Measurements from ENCODE around the gene PDE7B. TPM values are rescaled to one million over a fixed set of nuclear protein-coding genes. Genes with fewer than 3 reads are reported as not detected.

PDE7B gene
- total and polyA plus RNA-seq, 2 of the 8 experiments (the other 6 are each of a cell fraction or from before 2014, with no cell fraction given): not detected

DNA sequence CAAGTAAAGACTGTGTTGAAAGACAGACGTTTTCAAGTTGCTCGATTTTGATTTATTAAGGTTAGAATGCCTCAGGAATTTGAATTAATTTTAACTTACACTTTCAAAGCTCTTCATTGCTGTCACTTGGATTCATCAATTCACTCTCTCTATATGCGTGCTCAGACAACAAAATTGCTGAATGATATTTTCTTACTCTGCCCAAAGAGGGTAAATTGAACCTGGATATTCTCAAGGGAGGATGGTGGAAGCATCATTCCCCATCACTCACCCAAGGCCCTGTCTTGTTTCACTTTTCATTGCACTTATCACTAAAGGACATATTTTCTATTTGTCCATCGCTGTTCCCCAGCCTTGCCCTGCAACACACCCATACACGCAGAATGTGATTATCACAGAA lies 102.3 kb downstream of the PDE7B start (continued):
- TF ChIP-seq SIX5 (IDR thresholded peaks at IDR 0.05; ENCODE audit: low read depth, low read length): no peak
- TF ChIP-seq CBX8 (IDR thresholded peaks at IDR 0.05; ENCODE audit: borderline replicate concordance, low read depth, low read length): no peak
- no peak for TF ChIP-seq KDM5A (IDR thresholded peaks at IDR 0.05; ENCODE audit: low read length)

Measured in H1 (cell line).